Lower leg skin (tissue), 3 donors: ENCODE measurements around the gene CCNA2.

Source experiments
- POLR2A ChIP-seq, 2 donors: fragments of 450-650 bp; IDR thresholded peaks; one replicate each; pipeline ENCODE4 v1.6.1; 2016 to 2017; ENCODE audit warnings: antibody characterized with exemption in 2 of 2, mild to moderate bottlenecking in 1 of 2, moderate library complexity in 1 of 2
- TF ChIP-seq, protein P1 (sequence below), 3 donors: fragments of 450-650 bp; IDR thresholded peaks; one replicate each; pipeline ENCODE4 v1.5.1; 2016; ENCODE audit warnings: antibody characterized with exemption in 3 of 3, mild to moderate bottlenecking in 3 of 3, moderate library complexity in 2 of 3

DNA sequence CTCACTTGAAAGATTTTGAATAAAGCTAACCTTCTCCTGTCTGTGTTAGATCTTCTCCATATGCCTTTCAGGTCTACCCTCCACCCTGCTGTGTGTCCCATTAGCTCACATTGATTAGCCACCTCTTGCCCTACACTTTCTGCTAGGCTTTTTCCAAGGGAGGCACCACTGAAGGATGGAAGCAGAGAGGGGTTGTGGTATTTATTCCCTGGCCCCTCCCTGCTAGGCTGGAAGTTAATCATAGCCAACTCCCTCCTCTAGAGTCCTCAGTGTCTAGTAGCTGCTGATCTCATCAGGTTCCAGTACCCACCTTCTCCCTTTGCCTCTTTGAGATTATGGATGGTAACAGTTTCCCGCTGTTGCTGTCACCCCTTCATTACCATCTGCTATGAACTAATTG lies 49.8 kb downstream of the CCNA2 start:
- TF ChIP-seq, protein P1, sequence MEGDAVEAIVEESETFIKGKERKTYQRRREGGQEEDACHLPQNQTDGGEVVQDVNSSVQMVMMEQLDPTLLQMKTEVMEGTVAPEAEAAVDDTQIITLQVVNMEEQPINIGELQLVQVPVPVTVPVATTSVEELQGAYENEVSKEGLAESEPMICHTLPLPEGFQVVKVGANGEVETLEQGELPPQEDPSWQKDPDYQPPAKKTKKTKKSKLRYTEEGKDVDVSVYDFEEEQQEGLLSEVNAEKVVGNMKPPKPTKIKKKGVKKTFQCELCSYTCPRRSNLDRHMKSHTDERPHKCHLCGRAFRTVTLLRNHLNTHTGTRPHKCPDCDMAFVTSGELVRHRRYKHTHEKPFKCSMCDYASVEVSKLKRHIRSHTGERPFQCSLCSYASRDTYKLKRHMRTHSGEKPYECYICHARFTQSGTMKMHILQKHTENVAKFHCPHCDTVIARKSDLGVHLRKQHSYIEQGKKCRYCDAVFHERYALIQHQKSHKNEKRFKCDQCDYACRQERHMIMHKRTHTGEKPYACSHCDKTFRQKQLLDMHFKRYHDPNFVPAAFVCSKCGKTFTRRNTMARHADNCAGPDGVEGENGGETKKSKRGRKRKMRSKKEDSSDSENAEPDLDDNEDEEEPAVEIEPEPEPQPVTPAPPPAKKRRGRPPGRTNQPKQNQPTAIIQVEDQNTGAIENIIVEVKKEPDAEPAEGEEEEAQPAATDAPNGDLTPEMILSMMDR (IDR thresholded peaks at IDR 0.05): no peak
- no peak for TF ChIP-seq POLR2A (IDR thresholded peaks at IDR 0.05)
